Activated T-cell treated with anti-CD3 and anti-CD28 coated beads for 1 hour (primary cell): ENCODE measurements around the gene CACNB2.

Experiments
- DNase-seq: peaks from one replicate; pipeline ENCODE4 v3.0.0-alpha.2; 2020; ENCODE audit warnings: low read depth

Gene CACNB2

DNA sequence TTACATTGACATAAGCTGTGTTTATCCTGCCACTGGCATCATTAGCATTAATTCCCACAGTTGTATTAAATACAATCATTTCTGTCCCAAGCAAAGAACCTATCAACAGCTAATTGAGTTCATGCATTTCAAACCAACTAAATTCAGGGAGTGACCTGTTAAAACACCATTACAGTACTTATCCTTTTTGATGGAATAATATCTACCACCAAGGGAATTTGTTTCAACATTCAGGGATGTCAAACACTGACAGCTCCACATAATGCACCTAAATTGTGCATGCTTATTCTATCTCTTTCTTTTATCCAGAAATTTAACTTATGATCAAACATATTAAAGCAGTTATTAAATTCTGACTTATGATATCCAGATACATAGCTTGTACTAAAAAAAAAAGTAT is 374.3 kb downstream of the CACNB2 start:
- DNase-seq = no peak

DNA sequence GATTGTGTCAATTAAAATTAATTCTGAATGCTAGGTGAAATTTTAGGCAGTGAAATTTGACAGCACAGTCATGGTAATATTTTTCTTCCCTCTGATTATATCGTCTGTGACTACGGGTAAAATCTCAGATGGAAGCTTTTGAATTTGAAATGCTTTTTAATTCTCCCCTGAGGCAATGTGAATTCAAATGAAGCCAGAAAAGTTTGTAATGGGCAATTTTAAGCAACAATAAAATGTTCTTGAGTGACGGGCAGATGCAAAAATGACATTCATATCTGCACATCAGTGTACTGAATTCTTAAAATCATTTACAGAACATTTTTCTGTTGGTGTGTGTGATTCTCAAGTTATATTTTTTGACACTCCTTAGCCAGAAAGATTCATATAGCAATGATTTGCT is 376.6 kb downstream of the CACNB2 start:
- DNase-seq = no peak

GRCh38 chr10:18523025-18523424 is 382.8 kb downstream of the CACNB2 start:
- DNase-seq = no peak

DNA sequence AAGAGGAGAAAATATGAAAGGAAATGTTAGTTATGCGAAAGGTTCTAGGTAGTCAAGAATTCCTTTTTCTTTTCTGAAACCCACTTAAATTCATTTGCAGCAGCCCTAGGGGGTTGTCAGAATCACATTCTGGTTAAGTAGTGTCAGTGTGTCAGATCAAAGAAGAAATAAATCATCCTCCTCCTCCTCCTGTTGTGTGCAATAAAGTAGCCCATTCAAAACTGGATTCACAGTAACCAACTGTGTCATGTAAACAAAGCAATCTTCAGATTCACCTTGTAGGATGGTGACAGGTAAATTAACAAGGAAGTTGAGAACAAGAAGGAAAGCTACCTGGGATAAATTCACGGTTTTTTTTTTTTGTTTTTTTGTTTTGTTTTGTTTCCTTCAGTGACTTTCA is 383.6 kb downstream of the CACNB2 start:
- no peak for DNase-seq

DNA sequence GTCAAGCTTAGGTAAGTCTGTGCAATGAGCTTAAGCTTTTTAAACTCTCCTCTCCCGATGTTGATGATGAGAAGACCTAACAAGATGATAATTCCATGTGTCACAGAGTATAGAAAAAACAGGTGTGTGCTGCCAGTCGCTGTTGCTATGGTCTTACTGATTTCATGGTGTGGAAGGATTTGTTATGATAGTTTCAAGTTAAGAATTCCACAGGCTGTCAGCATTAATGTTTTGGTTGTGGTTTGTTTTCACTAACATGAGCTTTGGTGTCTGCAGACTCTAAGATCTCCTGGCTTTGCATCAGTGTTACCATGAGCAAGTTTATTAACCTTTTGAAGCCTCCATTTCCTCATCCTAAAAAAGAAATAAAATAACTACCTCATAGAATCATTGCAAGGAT is 387.5 kb downstream of the CACNB2 start:
- no peak for DNase-seq

GRCh38 chr10:18528292-18528691 is 388.1 kb downstream of the CACNB2 start:
- DNase-seq = no peak

GRCh38 chr10:18532881-18533535 is 392.8 kb downstream of the CACNB2 start:
- no peak for DNase-seq

GRCh38 chr10:18533896-18534295 is 393.7 kb downstream of the CACNB2 start:
- no peak for DNase-seq

- no peak for DNase-seq
These were observed 399.1 kb downstream of the CACNB2 start for GRCh38 chr10:18539335-18539734.

- no peak for DNase-seq
These were observed 400.0 kb downstream of the CACNB2 start for GRCh38 chr10:18540195-18540594.

GRCh38 chr10:18542832-18543231 is 402.6 kb downstream of the CACNB2 start:
- no peak for DNase-seq

DNA sequence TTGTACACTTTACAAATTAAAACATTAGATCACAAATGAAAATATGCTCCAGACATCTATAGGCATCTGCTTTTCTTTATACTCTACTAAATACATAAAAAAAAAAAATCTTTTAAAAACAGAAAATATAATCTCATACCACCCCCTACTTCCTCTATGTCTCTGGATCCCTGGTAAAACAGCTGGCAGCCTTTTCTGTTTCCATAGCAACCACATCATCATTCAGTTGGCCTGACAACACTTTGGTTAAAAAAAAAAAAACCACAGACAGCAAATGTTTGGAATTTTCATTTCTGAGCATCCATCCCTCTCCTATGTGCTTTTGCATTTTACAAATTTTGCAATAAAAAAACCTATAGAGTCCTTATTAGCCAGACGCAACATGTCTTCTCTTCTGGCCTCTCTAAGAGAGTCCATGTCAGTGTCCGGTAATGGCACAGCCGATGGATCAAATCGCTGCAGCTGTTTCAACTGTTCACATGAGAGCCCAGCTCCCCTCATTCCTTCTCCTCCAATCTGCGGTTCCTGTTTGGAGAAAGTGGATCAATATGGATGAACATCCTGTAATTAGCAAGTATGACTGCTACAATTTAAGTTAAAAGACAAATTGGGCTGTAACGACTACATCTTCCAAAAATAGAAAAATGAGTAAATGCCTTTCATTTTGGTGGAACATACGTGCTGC is 405.5 kb downstream of the CACNB2 start:
- no peak for DNase-seq

- DNase-seq = no peak
These were observed 408.9 kb downstream of the CACNB2 start for GRCh38 chr10:18549105-18549504.

- no peak for DNase-seq
These were observed 411.2 kb downstream of the CACNB2 start for GRCh38 chr10:18551473-18551872.

- DNase-seq = no peak
These were observed 414.3 kb downstream of the CACNB2 start for GRCh38 chr10:18554479-18554878.

DNA sequence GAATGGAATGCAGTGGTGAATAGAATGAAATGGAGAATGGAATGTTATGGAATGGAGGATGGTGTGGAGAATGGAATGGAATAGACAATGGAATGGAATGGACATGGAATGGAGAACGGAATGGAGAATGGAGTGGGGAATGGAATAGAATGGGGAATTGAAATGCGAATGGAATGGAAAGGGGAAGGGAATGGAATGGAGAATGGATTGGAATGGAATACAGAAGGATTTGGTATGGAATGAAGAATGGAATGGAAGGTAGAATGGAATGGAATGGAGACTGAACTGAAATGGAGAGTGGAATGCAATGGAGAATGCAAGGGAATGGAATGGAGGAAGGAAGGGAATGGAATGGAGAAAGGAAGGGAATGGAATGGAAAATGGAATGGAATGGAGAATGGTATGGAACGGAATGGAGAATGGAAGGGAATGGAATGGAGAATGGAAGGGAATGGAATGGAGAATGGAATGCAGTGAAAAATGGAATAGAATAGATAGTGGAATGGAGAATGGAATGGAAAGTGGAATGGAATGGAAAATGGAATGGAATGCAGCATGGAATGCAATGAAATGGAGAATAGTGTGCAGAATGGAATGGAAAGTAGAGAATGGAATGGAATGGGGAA is 416.4 kb downstream of the CACNB2 start:
- no peak for DNase-seq

DNA sequence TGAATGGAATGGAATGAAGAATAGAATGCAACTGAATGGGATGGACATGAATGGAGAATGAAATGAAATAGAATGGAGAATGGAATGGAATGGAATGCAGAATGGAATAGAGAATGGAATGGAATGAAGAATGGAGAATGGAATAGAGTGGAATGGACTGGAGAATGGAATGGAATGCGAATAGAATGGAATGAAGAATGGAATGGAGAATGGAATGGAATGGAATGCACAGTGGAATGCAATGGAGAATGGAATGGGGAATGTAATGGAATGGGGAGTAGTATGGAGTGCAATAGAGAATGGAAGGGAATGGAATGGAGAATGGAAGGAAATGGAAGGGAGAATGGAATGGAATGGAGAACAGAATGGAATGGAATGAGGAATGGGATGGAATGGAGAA is 417.7 kb downstream of the CACNB2 start:
- DNase-seq = no peak

GRCh38 chr10:18561861-18562551 is 421.8 kb downstream of the CACNB2 start:
- DNase-seq = no peak

GRCh38 chr10:18563003-18563726 is 422.9 kb downstream of the CACNB2 start:
- DNase-seq = no peak

GRCh38 chr10:18565006-18565405 is 424.8 kb downstream of the CACNB2 start:
- no peak for DNase-seq

DNA sequence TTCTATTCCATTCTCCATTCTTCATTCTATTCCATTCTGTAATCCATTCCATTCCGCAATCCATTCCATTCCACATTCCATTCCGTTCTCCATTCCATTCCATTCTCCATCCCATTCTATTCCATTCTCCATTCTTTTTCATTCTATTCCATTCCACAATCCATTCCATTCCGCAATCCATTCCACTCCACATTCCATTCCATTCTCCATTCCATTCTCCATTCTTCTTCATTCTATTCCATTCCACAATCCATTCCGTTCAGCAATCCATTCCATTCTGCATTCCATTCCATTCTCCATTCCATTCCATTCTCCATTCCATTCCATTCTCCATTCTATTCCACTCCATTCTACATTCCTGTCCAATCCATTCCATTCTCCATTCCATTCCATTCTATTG is 426.0 kb downstream of the CACNB2 start:
- DNase-seq = no peak

DNA sequence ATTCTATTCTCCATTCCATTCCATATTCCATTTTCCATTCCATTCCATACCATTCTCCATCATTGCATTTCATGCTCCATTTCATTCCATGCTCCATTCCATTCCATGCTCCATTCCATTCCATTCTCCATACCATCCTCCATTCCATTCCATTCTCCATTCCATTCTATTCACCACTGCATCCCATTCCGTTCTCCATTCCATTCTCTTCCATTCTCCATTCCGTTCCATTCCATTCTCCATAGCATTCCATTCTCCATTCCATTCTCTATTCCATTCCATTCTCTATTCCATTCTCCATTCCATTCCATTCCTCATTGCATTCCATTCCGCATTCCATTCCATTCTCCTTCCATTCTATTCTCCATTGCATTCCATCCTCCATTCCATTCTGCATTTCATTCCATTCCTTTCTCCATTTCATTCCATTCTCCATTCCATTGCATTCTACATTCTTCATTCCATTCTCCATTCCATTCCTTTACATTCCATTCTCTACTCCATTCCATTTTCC is 427.2 kb downstream of the CACNB2 start:
- no peak for DNase-seq
